ENCODE data around the gene ANO7.

Gene ANO7

DNA sequence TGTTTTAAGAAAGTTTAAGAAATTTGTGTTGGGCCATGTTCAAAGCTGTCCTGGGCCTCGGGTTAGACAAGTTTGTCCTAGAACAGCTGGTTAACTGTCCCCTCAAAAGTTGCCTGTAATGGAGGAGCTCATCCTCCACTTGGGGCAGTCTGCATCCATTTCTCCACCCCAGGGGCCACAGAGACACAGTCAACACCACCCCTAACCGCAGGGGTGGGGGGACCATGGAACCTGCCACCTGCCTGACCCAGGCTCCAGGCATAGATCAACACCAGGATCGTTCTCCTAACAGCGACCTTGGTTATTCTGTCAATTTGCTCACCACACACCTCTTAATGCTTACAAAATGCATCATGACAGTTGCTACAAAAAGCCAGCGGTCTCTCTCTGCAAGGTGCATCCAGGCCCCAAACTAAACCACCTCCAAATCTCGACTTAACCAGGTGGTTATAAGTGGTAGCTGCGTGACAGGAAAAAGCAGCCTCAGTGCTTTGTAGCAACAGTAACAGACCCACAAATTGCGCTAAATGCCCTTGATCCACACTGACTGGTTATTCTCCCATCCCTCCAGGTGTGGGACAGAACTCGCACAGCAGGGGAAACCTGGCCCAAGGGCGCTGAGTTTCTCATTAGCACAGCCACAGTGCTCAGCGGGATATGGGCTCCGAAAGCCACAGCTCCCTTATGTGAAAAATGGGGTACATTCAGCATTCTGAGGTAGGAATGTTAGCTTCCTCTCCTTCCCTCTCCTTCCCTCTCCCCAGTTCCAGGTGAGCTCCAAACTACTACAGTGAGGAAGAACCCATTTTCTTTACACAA, 79.0 kb downstream of the ANO7 start:
- Mint-ChIP-seq H3K36me3 (ENCODE audit: low read depth) (peaks cover 54% of the 10 kb centered on the region), H3K27ac (no peak overlapping the region), H3K27me3 (ENCODE audit: low read depth) (no peaks in the 10 kb centered on the region), H3K9me3 (no peaks in the 10 kb centered on the region), H3K4me1 (peaks cover 39% of the 10 kb centered on the region), H3K4me3 (peak overlapping the region in 1 of 3 experiments; percentile 37)
- TF ChIP-seq CTCF (IDR thresholded peaks at IDR 0.05; ENCODE audit: unreplicated experiment in 3 of 3) = no peak

- no peak for TF ChIP-seq CTCF (IDR thresholded peaks at IDR 0.05; ENCODE audit: unreplicated experiment in 3 of 3)
- Mint-ChIP-seq H3K9me3 (no peaks in the 10 kb centered on the region), H3K36me3 (ENCODE audit: low read depth) (peaks cover 46% of the 10 kb centered on the region), H3K27ac (no peak overlapping the region), H3K27me3 (ENCODE audit: low read depth) (no peaks in the 10 kb centered on the region), H3K4me3 (peak overlapping the region; percentile 45 to 62 (median 57)), H3K4me1 (peaks cover 43% of the 10 kb centered on the region)
These were observed 79.8 kb downstream of the ANO7 start for GRCh38 chr2:241268306-241268705.

DNA sequence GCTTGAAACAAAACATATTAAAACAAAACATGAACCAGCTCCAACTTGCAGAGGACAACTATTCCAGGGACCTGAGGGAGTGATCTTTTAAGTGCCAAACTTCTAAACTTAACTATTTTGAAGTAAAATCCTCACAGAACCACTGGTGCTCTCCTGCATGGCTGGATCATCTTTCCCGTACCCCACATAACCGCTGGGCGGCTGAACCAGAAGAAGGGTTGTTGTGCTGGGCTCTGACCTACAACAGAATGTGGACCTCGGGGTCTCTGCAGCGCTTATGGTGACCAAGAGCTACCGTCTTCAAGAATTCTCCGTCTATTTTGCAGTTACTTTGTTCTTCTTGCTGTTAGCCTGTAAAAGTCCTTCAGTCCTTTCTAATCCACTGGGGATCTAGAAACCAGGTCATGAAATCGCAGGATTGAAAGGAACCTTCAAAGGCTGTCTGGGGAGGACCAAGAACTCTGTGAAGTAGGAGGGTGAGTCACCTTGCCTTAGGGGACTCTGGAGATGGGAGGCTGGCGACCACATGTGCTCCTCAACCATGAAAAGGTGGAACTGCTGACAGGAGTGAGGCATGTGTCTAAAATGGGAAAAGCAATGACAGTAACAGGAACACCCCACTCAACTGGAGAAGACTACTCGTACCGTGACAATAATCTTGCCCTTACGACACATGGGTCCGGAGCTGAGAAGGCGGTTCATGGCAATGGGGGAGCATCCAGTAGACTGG, 80.4 kb downstream of the ANO7 start:
- Mint-ChIP-seq H3K27ac (no peak overlapping the region), H3K9me3 (no peaks in the 10 kb centered on the region), H3K36me3 (ENCODE audit: low read depth) (peaks cover 42% of the 10 kb centered on the region), H3K4me3 (peak overlapping the region; percentile 57 to 75 (median 72)), H3K27me3 (ENCODE audit: low read depth) (no peaks in the 10 kb centered on the region), H3K4me1 (peaks cover 48% of the 10 kb centered on the region)
- TF ChIP-seq CTCF (IDR thresholded peaks at IDR 0.05; ENCODE audit: unreplicated experiment in 3 of 3) = no peak

DNA sequence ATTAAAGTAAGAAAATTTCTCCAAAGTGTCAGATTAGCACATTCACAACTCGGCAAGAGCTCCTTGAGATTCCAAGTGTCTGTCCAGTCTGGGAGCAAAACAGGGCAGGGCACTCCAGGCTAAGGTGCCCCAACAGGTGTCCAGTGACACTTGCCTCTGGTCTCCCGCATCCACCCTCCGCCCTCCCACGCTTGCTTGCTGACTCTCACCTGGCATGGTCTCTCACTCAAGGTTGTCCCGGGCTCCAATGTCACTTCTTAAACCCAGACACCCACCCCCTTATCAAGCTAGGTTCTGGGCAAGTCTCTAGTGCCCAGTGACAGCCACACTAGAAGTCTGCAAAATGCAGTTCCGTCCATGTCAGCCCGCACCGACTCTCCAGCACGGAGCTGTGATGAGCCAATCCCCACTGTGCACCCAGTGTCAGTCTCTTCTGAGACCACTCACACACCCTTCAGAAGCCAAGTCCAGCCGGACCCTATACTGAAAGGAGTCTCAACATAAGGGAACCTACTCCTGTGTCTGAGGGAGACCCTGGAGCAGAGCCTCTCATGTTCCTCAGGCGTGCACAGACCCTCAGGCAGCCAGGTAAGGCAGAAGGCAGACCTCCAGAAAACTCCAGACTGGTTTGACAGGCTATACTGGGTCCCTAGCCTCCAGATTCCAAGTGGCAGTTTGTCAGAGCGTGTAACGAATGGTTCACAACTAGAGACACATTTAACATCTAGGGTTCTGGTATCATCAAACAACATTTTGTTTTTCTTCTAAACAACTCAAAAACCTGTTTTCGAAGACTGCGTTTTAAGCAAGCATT, 81.4 kb downstream of the ANO7 start:
- no peak overlapping the region for H3K27ac Mint-ChIP-seq
- H3K4me3 Mint-ChIP-seq = peak overlapping the region; percentile 94 to 99 (median 98)
- H3K9me3 Mint-ChIP-seq = no peaks in the 10 kb centered on the region
- H3K27me3 Mint-ChIP-seq (ENCODE audit: low read depth) = no peaks in the 10 kb centered on the region
- no peak for TF ChIP-seq CTCF (IDR thresholded peaks at IDR 0.05; ENCODE audit: unreplicated experiment in 3 of 3)
- peaks cover 44% of the 10 kb centered on the region for H3K36me3 Mint-ChIP-seq (ENCODE audit: low read depth)
- peaks cover 50% of the 10 kb centered on the region for H3K4me1 Mint-ChIP-seq

- Mint-ChIP-seq H3K36me3 (ENCODE audit: low read depth) (peaks cover 46% of the 10 kb centered on the region), H3K27me3 (ENCODE audit: low read depth) (no peaks in the 10 kb centered on the region)
These were observed 82.1 kb downstream of the ANO7 start for GRCh38 chr2:241270531-241270930.

More at GRCh38 chr2:241270531-241270930, 82.1 kb downstream of the ANO7 start:
- peaks cover 50% of the 10 kb centered on the region for H3K4me1 Mint-ChIP-seq
- TF ChIP-seq CTCF (IDR thresholded peaks at IDR 0.05; ENCODE audit: unreplicated experiment in 3 of 3) = no peak
- H3K27ac Mint-ChIP-seq = peak overlapping the region in 1 of 3 experiments; percentile 90
- H3K9me3 Mint-ChIP-seq = peaks cover 5% of the 10 kb centered on the region
- H3K4me3 Mint-ChIP-seq = peak overlapping the region; percentile 94 to 99 (median 98)

All from nephron (organoid).